Transverse colon (tissue), 4 donors: ENCODE results near the gene MARCO.

ENCODE experiments used
- CTCF ChIP-seq, 5 experiments: fragments of 200-600 bp in 3 of 5; fragments of 450-650 bp in 2 of 5; sonication (generic) in 3 of 5; IDR thresholded peaks; 1 replicate in 2 of 5; 2 replicates in 3 of 5; pipeline ENCODE4 v1.5.1; 2016 to 2017; ENCODE audit warnings: antibody characterized with exemption in 5 of 5, inconsistent platforms in 3 of 5, mild to moderate bottlenecking in 2 of 5, moderate library complexity in 1 of 5
- EP300 ChIP-seq: sonication (generic); formaldehyde crosslinking; IDR thresholded peaks from one replicate; pipeline ENCODE4 v1.6.1; 2017; ENCODE audit warnings: antibody characterized with exemption, low read depth
- POLR2A ChIP-seq: fragments of 450-650 bp; IDR thresholded peaks from one replicate; pipeline ENCODE4 v1.6.1; 2016; ENCODE audit warnings: antibody characterized with exemption, mild to moderate bottlenecking, moderate library complexity
- POLR2AphosphoS5 ChIP-seq, 3 donors: sonication (generic); formaldehyde crosslinking; IDR thresholded peaks; one replicate each; pipeline ENCODE4 v1.6.1; 2016; ENCODE audit warnings: antibody characterized with exemption in 3 of 3

GRCh38 chr2:118981632-118982031, 39.6 kb downstream of the MARCO start:
- TF ChIP-seq CTCF (IDR thresholded peaks at IDR 0.05), result no peak
- TF ChIP-seq POLR2A, result no peak
- no peak for TF ChIP-seq POLR2AphosphoS5 (IDR thresholded peaks at IDR 0.05)
- TF ChIP-seq EP300, result no peak
